NCI-H146 treated with DMSO at 0.1 percent for 48 hours (cell line): ENCODE measurements around the gene TXLNA.

Experiments
- DNase-seq: peaks from one replicate; lab custom pipeline; 2025; ENCODE audit not compliant: unreplicated experiment; lab: John Stamatoyannopoulos, UW

TXLNA gene

GRCh38 chr1:32242341-32242851, 62.9 kb downstream of the TXLNA start:
- no peak for DNase-seq

- DNase-seq, result no peak
Observed at GRCh38 chr1:32246888-32247273, 67.4 kb downstream of the TXLNA start, which contains the start of gene FAM167B. Gene FAM167B (plus strand): TSS chr1:32247222. CDS start chr1:32247422, 200 bp downstream.

GRCh38 chr1:32247452-32247851, 68.0 kb downstream of the TXLNA start:
- DNase-seq, result no peak
